OCI-LY1 (cell line): ENCODE results near the gene NDUFS4.

Source experiments
- CTCF ChIP-seq: fragments of 200-600 bp; sonication (generic), shearing (Covaris generic); IDR thresholded peaks from 2 replicates; pipeline ENCODE4 v1.5.1; 2017; ENCODE audit warnings: mild to moderate bottlenecking, antibody characterized with exemption, low read length, moderate library complexity, mixed read lengths
- EZH2 ChIP-seq: fragments of 200-600 bp; sonication (generic), shearing (Covaris generic); IDR thresholded peaks from 2 replicates; pipeline ENCODE4 v1.8.0; 2017; ENCODE audit warnings: borderline replicate concordance, mixed run types, mild to moderate bottlenecking, antibody characterized with exemption, low read length, moderate library complexity, mixed read lengths

DNA sequence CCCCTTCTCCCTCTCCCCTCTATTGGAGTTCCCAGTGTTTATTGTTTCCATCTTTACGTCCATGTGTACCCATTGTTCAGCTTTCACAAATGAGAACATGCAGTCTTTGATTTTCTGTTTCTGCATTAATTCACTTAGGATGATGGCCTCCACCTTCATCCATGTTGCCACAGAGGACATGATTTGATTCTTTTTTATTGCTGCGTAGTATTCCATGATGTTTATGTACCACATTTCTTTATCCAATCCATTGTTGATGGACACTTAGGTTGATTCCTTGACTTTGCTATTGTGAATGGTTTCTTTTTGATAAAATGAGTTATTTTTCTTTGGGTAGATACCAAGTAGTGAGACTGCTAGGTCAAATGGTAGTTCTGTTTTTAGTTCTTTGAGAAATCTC lies 88.9 kb downstream of the NDUFS4 start:
- no peak for TF ChIP-seq CTCF
- TF ChIP-seq EZH2 = no peak
